Measurements from ENCODE around the gene MYH10.

GRCh38 chr17:8496081-8496480 lies 134.4 kb downstream of the MYH10 start:
- TF ChIP-seq CTCF (IDR thresholded peaks at IDR 0.05; ENCODE audit: low read length) (no peak), EZH2 (optimal IDR thresholded peaks at IDR 0.05; ENCODE audit: low read depth, low read length) (no peak)

All from MM.1S (cell line).